NK-92 (cell line): Measurements from ENCODE around the gene PEAK1.

Source experiments
- DNase-seq: peaks from one replicate; lab custom pipeline; 2025; ENCODE audit not compliant: unreplicated experiment; lab: John Stamatoyannopoulos, UW

The PEAK1 gene

DNA sequence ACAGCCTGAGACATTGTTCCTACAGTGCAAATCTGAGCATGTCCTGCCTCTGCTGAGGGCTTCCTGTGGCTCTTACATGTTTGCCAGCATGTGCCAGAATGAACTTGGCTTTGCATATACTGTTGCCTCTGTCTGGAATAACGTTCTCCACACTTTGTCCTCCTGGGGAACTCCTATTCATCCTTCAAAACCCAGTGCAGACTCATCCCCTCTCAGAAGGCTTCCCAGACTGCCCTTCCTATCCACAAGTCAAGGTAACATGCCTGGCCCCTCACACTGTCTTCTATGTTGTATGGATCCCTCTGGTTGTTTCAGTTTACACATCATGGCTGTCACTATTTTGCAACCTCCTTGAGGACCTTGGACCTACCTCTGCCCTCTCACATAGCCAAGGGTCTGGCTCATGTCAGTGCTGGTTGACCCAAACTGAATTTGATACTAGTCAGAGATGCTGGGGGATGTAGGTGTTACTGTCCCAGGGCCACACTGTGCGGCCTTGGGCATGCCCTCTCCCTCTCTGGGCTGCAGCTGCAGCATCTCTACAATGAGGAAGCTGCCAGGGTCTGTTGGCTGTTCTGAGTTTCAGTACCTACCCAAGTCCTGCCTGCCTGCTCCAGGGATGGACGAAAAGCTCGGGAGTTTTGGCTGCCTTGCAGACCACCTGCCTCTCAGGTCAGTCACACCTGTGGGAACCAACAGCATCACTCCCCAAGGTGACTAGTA lies 320.0 kb downstream of the PEAK1 start:
- DNase-seq, result no peak

DNA sequence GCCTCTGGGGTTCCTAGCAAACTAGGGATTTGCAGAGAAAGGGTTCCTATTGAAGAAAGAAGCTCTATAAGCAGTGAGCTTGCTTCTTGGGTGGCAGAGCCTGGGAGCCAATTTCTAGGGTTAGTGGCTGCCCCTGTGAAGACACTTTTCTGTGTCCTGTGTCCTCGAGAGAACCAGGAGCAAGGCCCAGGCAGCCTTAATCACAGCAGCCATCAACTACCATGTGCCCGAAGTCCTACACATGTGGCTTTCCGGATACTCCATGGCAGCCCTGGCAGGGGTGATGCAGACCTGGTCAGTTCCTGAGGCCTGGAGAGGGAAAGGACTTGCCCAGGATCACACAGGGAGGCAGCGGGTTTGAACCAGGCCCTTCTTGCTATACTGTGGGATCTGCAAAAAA lies 321.3 kb downstream of the PEAK1 start:
- no peak for DNase-seq

DNA sequence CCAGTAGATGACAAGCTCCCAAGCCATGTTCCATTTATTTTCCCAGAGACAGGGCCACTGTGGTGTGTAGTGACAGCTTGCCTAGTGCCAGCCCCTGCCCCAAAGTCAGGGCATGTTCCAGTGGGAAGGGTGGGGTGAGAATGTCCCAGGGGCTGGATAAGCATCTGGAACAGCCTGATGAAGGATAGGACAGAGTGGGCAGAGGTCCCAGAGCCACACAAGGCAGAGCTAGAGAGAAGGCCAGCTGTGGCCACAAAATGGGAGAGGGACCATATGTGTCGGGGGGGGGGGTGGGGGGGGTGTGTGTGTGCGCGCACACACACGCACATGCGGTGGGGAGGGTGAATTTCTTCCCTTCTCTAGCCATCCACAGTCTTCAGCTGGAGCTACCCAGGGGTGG lies 322.0 kb downstream of the PEAK1 start:
- DNase-seq, result no peak

DNA sequence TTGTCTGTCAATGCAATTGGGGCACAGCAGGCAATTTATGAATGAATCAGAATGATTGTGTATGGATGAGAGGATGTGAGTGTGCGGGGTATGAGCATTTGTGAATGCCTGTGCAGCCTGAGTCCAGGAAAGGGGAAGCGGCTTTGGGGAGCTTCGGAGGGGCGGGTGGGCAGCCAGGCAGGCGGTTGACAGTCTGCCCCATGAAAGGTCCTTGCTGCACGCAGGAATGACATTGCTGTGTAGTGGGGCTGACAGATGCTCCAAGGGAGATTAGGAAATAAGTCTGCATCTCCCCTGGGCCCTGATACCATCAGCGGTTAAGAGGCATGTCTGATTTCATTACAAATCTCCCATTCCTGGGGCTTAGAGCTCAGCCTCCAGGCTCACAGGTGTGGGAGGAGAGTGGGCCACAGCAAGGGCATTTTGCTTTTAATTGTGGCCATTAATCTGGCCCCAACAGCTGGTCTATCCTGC lies 322.6 kb downstream of the PEAK1 start:
- no peak for DNase-seq

DNA sequence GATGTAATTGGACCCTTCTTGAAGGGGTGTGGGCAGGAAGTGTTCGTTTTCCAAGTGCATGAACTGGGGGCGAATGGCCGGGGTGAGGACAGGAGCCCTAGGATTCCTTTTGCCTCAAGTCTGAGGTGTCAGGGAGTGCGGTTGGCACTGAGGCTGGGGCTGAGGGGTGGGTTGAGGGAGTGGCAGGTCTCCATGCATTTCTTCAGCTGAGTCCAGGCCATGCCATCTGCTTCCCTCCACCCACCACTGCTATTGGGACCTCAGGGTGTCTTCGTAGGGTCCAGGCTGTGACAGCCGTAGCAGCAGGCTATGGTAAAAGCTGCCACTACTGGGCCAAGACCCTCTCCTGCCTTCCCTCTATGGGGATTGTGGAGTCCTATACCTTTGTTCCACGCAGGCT lies 323.4 kb downstream of the PEAK1 start:
- no peak for DNase-seq

DNA sequence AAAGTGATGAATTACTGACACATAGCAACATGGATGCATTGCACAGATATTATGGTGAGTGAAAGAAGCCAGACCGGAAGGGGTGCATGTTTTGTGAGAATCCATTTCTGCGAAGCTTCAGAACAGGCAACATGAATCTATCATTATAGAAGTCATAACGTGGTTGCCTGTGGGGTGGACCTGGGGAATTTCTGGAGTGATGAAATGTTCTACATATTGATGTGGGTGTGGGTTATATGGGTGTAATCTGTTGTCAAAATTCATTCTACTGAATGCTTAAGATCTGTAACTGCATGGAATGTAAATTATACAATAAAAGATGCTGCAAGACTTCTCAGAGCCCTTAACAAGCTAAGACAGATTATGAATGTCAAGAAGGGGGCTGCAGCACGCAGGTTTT lies 323.8 kb downstream of the PEAK1 start:
- DNase-seq, result no peak

DNA sequence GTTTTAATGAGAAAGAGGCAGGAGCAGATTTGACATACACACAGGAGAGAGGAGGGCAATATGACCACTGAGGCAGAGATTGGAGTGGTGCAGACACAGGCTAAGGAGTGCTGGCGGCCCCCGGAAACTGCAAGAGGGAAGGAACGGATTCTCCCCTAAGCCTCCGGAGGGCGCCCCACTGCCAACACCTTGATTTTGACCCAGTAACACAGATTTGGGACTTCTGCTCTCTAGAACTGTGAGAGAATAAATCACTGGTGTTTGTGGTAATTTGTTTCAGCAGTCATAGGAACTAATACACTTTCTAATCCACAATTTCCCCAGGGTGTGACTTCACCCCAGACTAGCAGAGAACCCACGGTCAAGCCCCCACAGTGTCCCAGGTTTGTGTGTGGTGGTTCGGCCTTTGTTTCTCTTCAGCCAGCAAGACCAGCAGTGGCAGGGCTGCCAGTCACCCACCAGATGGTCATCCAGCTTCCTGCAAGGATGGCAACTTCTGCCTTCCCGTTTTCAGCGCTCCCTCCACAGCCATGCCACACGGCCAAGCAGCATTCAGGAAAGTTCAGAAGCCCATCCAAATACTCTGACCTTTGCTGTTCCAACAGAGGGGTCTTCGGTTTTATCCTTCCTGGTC lies 325.4 kb downstream of the PEAK1 start:
- DNase-seq, result no peak

DNA sequence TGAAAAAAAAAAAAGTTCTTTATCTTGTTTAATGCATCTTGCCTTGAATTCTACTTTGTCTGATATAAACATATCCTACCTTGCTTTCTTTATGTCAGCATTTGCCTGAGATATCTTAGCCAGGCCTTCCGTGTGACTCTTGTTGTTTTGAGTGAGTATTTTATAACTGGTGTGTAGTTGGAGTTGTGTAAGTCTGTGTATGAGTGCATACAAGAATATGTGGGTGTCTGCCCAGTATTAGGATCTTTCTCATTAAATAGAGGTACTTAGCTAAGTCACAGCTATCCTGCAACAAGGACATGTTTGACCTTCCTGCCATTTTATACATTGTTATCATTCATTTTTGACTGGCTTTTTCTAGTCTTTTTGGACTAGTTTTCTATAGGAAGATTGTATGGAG lies 326.5 kb downstream of the PEAK1 start:
- DNase-seq, result no peak

DNA sequence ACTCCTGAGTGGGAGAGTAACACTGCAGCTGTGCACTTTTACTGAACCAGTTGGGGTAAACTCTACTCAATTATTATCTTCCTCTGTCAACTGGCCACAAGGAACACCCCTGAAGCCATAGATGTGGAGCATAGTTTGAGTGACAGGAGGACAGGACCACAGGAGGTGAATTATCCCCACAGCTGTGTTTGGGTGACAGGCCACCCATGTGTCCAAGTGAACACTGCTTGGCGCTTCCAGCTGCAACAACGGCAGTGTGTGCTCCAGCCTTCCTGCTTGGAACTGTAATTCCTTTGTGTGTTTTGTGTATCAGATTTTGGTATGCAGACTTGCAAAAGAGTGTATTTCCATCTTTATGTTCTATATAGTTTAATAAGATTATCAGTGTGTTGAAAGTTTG lies 328.8 kb downstream of the PEAK1 start:
- no peak for DNase-seq

DNA sequence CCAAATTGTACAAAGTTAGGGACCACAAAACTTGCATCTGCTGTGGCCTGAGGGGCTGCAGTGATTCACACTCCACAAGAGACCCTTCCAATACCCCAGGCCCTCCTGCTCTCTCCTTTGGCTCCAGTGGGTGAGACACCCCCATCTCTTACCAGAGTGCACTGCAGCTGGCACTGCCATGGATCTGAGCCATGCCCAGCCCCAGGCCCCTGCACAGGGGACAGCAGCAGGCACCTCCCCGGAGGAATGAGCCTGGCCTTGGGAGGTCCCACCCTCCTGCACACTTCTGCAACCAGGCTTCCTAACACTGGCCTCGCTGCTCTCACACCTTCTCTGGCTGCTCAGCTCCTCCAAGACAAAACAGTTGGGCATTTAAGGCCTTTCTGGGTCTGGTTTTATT lies 332.7 kb downstream of the PEAK1 start:
- DNase-seq, result no peak

DNA sequence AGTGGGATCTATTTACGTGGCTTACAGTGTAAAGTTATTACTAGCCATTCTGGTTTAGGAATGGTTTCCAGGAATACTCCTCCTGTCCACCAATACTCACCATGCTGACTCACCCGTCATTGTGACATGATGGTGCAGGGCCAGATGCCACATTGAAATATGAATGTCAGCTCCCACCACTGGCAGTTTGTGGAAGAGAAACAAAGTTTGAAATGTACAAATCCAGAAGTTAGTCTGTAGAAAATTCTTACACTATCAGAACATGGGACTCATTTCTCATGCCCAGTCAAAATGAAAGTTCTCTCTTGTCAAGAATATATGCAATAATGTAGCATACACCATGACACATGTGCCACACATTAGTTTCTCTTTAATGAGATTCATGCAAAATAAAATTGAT lies 334.6 kb downstream of the PEAK1 start:
- DNase-seq, result no peak

DNA sequence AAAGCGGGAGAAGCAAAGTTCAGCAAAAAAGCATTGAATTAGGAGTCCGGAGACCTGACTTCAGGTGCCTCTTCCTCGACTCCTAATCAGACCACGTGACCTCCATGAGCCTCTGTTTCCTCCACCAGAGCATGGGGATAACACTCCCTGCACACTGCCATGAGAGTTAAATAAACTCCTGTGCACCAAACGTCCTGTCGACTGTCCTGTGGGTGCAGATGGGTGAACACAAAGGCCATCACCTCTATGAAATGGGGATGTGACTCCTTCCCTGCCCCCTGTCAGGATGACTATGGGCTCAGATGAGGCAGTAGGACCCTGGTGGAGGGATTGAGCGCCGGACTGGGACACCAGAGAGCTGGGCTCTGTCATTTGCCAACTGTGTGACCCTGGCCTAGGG lies 335.5 kb downstream of the PEAK1 start:
- DNase-seq, result no peak

DNA sequence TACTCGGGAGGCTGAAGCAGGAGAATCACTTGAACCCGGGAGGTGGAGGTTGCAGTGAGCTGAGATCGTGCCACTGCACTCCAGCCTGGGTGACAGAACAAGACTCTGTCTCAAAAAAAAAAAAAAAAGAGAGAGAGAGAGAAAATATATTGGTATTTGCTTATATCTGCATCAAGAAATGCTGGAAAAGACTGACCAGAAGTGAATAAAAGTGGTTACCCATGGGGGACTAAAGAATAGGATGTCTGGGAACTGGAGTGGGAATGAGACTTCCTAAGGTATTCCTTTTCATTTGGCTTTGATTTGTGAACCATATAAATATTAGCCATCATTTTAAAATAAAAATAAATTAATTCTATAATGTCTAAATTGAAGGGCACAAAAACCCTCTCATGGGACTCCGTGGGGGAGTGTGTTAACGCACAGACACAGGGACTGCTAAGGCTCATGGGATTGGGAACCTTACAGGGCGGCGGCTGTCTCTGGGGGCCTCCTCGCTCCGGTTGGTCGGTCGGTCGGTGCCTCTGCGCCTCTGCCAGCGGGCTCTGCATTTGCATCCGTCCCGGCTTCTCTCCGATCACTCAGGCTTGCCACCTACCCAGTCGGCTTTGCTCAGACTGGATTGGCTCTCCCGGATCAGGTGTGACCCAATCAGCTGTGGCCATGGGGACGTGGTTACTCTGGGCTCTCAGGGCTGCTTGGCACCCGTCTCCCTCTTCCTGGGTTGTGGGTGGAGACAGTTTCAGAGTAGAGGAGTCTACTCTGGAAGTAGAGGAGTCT lies 336.3 kb downstream of the PEAK1 start:
- no peak for DNase-seq

DNA sequence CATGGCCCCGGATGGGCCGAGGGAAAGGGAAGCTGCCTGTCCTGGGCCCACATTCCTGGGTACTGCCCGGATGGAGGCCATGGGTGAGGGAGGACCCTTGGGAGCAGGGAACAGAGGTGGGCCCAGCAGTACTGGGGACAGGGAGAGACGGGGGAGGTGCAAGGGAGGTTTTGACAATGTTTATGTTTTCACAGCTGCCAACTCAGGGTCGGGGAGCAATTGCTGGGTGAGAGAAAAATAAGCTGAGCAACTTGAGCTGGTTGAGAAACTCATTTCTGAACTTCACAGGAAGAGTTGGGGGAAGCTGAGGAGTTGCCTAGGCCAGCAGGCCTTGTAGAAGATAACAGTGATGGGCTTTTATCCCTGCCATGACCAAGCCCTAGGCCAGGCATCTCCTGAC lies 337.9 kb downstream of the PEAK1 start:
- DNase-seq, result no peak

DNA sequence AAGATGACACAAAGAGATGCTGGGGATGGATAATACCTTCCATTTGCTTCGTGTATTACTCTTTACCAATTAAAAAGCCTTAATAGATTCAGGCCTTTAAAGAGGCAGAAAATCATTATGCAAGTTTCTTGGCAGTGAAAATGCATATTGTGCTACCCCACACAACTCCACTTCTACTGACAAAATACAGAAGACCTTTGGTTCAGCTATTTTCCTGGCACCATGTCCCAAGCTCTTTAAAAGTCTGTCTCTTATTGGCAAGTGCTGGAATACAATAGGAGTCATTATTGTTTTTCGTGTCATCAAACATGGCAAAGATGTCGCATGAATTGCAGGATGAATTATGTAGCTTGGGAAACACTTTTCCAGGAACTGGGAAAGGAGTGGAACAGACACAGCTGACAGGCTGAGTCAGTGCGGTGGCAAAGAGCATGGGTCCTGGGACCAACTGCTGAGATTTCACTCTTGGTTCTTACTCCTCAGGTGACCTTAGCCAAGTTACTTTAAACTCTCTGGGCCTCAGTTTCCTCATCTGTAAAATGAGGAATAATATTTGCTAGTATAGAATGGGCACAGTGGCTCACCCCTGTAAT lies 343.5 kb downstream of the PEAK1 start:
- no peak for DNase-seq

DNA sequence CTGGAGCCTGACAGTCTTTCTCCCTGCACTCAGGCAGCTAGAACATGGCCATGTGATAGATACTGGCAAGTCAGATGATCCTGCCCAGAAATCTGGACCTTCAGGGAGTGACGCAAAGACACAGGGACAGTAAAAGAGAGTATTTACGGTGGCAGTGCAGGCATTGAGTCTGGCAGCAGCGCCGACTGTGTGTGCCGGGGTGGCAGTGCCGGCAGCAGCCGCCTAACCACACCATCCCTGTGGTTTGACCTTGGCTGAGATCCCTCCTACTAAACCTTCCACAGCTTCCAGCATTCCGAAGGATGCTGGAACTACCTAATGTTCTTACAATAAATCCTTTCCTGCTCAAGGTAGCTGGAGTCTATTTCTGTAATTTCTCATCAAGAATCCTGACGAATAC lies 344.4 kb downstream of the PEAK1 start:
- DNase-seq, result no peak

DNA sequence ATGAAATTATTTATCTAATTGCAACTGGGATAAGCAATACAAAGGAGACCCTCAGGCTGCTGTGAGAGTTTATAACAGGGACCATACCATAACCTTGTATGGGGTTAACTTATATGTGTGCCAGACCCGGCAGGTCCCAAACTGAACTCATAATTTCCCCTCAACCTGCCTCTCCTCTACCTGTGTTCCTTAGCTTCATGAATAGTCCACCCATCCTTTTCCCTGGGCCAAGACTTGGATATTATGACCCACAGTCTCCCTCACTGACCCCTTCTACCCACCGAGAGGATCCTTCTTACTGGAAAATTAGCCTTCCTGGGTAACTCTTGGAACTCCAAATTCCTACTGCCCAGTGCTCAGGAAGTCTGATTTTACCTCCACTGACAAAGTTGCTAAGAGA lies 345.6 kb downstream of the PEAK1 start:
- DNase-seq, result no peak

DNA sequence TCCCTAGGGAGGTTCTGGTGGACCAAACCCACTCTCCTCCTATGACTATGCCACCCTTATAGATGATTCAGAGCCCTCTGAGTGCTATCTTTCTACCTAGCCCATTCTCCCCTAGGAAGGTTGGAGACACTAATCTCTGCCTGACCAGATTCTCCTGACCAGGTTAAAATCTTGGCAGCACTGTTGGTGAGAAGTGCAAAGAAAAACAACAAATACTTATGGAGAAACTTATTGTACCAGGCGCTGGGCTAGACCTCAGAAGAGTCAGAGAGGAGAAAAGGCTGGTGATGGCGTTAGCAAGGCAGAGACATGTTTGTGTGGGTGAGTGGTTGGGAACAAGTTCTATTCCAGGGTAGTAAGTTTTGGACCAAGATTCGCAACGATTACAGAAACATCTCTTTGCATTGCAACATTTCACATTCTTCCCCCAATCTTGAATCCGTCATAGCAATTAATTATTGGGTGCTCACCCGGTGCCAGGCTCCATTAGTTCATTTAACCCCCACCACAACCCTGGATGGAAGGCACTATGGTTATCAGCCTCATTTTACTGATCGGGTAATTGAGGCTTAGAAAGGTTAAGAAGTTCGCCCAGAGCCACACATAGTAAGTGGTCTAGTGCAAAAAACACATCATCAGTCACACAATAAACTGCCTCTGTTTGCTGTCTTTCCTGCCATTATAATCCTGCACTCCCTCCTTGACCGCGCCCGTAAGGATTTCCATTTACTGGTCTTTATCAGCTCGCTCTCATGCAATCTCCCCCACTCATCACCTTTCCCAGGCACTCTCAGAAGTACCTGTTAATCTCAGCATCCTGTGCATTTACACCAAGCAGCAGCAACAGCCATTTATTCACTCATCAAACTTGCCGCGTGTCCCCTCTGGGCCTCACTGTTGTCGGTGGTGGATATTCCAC lies 348.3 kb downstream of the PEAK1 start:
- DNase-seq, result no peak

DNA sequence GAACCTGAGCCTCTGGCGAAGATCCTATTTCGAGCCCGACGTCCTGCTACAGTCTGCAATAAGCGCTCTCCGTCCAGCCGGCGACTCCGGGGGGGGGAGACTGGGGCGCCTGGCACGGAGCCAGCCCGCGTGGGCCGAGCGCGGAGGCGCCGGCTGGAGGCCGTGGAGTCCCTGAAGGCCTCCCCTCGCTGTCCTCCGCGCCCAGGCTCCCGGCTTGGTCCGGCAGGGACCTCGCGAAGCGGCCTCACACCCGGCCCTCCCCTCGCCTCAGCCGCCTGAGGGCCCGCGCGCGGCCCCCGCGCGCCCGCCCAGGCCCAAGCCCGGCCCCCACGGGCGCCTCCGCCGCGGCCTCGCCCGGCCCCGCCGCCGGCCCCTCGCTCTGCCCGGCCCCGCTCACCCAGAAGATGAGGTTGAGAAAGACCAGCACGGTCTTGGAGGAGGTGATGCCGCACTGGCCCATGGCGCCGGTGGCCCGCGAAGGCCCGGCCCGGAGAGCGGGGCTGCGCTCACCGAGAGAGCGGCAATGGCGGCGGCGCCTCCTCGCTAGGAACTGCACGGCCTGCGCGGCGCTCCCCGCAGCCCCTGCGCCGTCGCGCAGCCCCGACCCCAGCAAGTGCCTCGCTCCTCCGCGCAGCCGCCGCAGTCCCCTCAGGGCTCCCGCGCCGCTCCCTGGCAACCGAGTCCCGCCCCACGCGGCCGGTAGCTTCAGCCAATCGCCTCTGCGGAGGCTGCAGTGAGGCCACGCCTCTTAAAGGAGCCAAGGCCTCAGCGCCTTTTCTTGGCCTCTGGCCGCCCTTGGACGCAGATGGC lies 349.2 kb downstream of the PEAK1 start, which contains the start of gene TSPAN3:
Gene TSPAN3, minus strand, starts transcription at position 615 of the 810 bp plus-strand sequence. Its CDS starts 155 bp downstream, at position 460.
- peak; percentile 54 for DNase-seq

DNA sequence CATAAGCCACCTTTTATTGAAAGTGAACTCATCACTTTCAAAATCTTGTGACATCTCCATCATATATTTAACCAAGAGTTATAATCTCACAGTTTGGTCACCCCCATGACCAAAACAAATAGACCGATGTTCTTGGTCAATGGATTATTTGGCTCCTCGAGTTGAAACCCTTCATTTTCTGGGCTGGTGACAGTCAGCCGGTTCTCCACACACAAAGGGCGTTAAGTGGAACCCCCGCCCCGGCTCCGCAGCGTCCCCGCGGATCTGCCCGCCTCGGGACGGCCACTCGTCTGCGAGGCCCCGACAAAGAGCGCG lies 349.8 kb downstream of the PEAK1 start:
- no peak for DNase-seq
